MCF 10A (cell line): Measurements from ENCODE around the gene OR6M1. TPM values are rescaled to one million over a fixed set of nuclear protein-coding genes. Genes with fewer than 3 reads are reported as not detected.

Experiments
- Bru-seq: library from RNA; stranded (reverse); fragments of 400-500 nt; gene quantifications from one replicate; lab custom pipeline; 2021; lab: Mats Ljungman, UMichigan
- BruChase-seq, 2 experiments: library from RNA; stranded (reverse); fragments of 400-500 nt; gene quantifications; one replicate each; lab custom pipeline; 2021; lab: Mats Ljungman, UMichigan
- BruUV-seq: library from RNA; stranded (reverse); fragments of 400-500 nt; replicated peaks from 2 replicates; lab custom pipeline; 2021; lab: Mats Ljungman, UMichigan
- CTCF ChIA-PET: fragments of 300-600 bp; sonication (Branson Sonifier 250); formaldehyde crosslinking; extraction: SDS; loops from one replicate; lab custom pipeline; 2021; ENCODE audit warnings: antibody characterized with exemption, inconsistent platforms; lab: Yijun Ruan, JAX
- POLR2A ChIA-PET: fragments of 300-600, 350-650 bp; sonication (Branson Sonifier 250); formaldehyde crosslinking; extraction: SDS; loops from one replicate; lab custom pipeline; 2020; ENCODE audit warnings: antibody characterized with exemption, inconsistent platforms; lab: Yijun Ruan, JAX
- DNase-seq: peaks from one replicate; pipeline ENCODE4 v3.0.0-alpha.2; 2018; ENCODE audit not compliant: unreplicated experiment
- H3K27ac Mint-ChIP-seq: one replicate; pipeline ENCODE4 v1.8.0; 2022; ENCODE audit warnings: mild to moderate bottlenecking, low read depth, mixed read lengths; ENCODE audit not compliant: unreplicated experiment
- H3K27me3 Mint-ChIP-seq: one replicate; pipeline ENCODE4 v1.8.0; 2022; ENCODE audit warnings: mixed read lengths; ENCODE audit not compliant: insufficient read depth, unreplicated experiment
- H3K36me3 Mint-ChIP-seq: one replicate; pipeline ENCODE4 v1.8.0; 2022; ENCODE audit warnings: mild to moderate bottlenecking, moderate library complexity, mixed read lengths; ENCODE audit not compliant: insufficient read depth, unreplicated experiment
- H3K4me1 Mint-ChIP-seq: one replicate; pipeline ENCODE4 v1.8.0; 2022; ENCODE audit warnings: mixed read lengths; ENCODE audit not compliant: insufficient read depth, unreplicated experiment
- H3K4me3 Mint-ChIP-seq: one replicate; pipeline ENCODE4 v1.8.0; 2022; ENCODE audit warnings: mild to moderate bottlenecking, moderate library complexity, mixed read lengths; ENCODE audit not compliant: unreplicated experiment
- H3K9me3 Mint-ChIP-seq: one replicate; pipeline ENCODE4 v1.8.0; 2022; ENCODE audit warnings: mixed read lengths; ENCODE audit not compliant: unreplicated experiment
- intact Hi-C: fragments of 100-400 bp; cut with micrococcal nuclease; formaldehyde crosslinking; loops from 2 replicates; pipeline ENCODE4 v1.14.1; 2022
- long read RNA-seq: library from polyadenylated mRNA; stranded (forward); transcript quantifications from one replicate; pipeline ENCODE4 v2.0.0, GENCODE V29; 2022
- total RNA-seq: library from RNA; stranded (reverse); gene quantifications from 2 replicates; pipeline ENCODE4 v1.2.3, GENCODE V29; 2022
- TF ChIP-seq, protein P1 (sequence below): fragments of 200-600 bp; IDR thresholded peaks from one replicate; pipeline ENCODE4 v1.8.0; 2022; ENCODE audit warnings: antibody characterized with exemption, mild to moderate bottlenecking; ENCODE audit not compliant: unreplicated experiment

The OR6M1 gene
- total RNA-seq: not detected in 2 replicates
- Bru-seq, nascent RNA: not detected
- not detected for BruChase-seq, experiment 1, labeled RNA remaining after a 6-hour chase
- not detected for BruChase-seq, experiment 2, labeled RNA remaining after a 2-hour chase
- long read RNA-seq: 0 reads

DNA sequence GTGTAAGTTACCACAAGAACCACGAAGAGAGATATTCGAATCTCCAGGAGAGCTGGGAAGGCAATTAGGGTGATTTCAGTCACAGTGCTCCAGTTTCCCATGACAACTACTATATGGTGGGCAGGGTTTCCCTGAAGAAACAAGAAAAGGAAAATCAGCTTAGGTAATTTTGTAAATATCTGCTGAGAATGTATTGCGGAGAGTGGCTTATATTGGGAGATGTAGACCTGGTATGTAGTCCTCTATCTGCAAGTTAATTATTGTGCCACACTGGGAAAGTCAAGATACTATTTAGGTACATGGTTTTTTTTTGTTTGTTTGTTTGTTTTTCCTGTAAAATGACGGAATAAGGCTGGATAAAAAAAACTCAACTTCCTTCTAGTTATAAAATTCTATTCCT is at the start of gene OR6M1:
Gene OR6M1 (minus strand): TSS at position 101 of the 400 bp plus-strand sequence. CDS start 0 bp downstream, at position 101.
- no TSS peak for BruUV-seq
- POLR2A ChIA-PET: no interaction called here
- CTCF ChIA-PET: no interaction called here

DNA sequence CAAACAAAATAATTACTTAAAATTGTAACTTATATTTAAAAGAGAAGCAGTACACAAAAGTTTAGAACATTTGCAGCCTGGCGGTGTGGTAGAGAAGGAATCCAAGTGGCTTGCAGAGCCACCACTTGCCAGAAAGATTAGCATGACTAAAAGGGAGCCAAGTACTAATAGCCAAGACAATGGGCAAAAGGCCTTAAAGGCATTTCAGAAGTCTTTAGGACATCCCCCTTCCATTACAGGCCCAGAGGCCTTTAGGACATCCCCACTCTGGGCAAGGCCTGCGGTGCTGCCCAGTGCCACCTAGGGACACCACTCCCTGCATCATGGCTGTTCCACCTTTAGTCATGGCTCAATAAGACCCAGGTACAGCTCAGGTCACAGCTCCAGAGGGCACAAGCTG is 46.9 kb upstream of the OR6M1 start:
- Mint-ChIP-seq H3K4me1 (peaks cover 9% of the 10 kb centered on the region), H3K27ac (no peak overlapping the region), H3K27me3 (no peaks in the 10 kb centered on the region), H3K4me3 (no peak overlapping the region), H3K36me3 (no peaks in the 10 kb centered on the region), H3K9me3 (peaks cover 18% of the 10 kb centered on the region)
- TF ChIP-seq, protein P1, sequence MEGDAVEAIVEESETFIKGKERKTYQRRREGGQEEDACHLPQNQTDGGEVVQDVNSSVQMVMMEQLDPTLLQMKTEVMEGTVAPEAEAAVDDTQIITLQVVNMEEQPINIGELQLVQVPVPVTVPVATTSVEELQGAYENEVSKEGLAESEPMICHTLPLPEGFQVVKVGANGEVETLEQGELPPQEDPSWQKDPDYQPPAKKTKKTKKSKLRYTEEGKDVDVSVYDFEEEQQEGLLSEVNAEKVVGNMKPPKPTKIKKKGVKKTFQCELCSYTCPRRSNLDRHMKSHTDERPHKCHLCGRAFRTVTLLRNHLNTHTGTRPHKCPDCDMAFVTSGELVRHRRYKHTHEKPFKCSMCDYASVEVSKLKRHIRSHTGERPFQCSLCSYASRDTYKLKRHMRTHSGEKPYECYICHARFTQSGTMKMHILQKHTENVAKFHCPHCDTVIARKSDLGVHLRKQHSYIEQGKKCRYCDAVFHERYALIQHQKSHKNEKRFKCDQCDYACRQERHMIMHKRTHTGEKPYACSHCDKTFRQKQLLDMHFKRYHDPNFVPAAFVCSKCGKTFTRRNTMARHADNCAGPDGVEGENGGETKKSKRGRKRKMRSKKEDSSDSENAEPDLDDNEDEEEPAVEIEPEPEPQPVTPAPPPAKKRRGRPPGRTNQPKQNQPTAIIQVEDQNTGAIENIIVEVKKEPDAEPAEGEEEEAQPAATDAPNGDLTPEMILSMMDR: no peak
- intact Hi-C loops: no loop called here
- no peak for DNase-seq
- CTCF ChIA-PET: no interaction called here
- POLR2A ChIA-PET: no interaction called here
- no TSS peak for BruUV-seq

More for the DNA sequence above, at the start of gene OR6M1:
- no peaks in the 10 kb centered on the region for H3K4me1 Mint-ChIP-seq
- intact Hi-C loops: no loop called here
- no peak within 1 kb of the TSS for H3K27ac Mint-ChIP-seq
- H3K4me3 Mint-ChIP-seq: no peak within 1 kb of the TSS
- DNase-seq: no peak
- TF ChIP-seq, protein P1: no peak
- H3K9me3 Mint-ChIP-seq: no peaks in the 10 kb centered on the region
- H3K36me3 Mint-ChIP-seq: no peaks in the 10 kb centered on the region
- no peaks in the 10 kb centered on the region for H3K27me3 Mint-ChIP-seq

DNA sequence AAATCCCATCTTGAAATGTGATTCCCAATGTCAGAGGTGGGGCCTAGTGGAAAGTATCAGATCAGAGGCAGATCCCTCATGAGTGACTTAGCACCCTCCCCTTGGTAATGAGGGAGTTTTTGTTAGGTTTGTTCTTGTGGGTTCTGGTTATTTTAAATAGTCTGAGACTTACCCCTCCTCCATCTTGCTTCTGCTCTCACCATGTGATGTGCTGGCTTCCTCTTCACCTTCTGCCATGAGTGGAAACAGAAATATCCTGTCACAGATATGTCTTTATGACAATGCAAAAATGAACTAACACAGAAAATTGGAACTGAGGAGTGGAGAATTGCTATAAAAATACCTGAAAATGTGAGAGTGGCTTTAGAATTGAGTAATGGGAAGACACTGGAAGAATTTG is 46.2 kb upstream of the OR6M1 start:
- Mint-ChIP-seq H3K9me3 (peaks cover 18% of the 10 kb centered on the region), H3K27ac (no peak overlapping the region), H3K4me3 (no peak overlapping the region), H3K4me1 (peaks cover 9% of the 10 kb centered on the region), H3K27me3 (no peaks in the 10 kb centered on the region), H3K36me3 (no peaks in the 10 kb centered on the region)
- intact Hi-C loops: no loop called here
- BruUV-seq: no TSS peak
- DNase-seq: no peak
- ChIA-PET POLR2A (no interaction called here), CTCF (no interaction called here)
- TF ChIP-seq, protein P1: no peak

DNA sequence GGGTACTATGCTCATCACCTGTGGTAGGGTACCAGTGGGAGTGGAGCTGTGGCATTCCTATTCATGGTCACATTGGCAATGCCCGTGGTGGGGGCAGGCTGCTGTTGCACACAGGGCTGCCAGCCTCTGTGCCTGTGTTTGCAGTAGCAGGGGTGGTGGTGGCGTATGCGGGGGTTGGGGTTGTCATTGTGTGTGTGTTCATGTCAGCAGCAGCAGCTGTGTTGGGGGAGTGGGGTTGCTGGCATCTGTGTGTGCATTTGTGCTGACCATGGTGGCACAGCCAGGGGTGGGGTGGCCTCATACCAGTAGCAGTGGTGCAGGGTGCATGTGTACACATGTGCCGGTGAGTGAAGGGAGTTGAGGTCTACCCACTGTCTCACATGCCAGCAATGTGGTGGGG is 45.0 kb upstream of the OR6M1 start:
- ChIA-PET POLR2A (no interaction called here), CTCF (interaction anchor here (0.6 kb wide), 1 partner anchor 110 kb away, joined by 3 read pairs; the partner anchor contains the start of gene ZNF202)
- intact Hi-C loops: no loop called here
- no TSS peak for BruUV-seq
- Mint-ChIP-seq H3K36me3 (no peaks in the 10 kb centered on the region), H3K27me3 (no peaks in the 10 kb centered on the region), H3K4me1 (peaks cover 2% of the 10 kb centered on the region), H3K9me3 (peaks cover 9% of the 10 kb centered on the region), H3K27ac (no peak overlapping the region), H3K4me3 (no peak overlapping the region)
- no peak for DNase-seq
- TF ChIP-seq, protein P1: no peak
